Liver (tissue), 3 donors: ENCODE results near the gene RBBP5.

Source experiments
- CTCF ChIP-seq: fragments of 150-350 bp; IDR thresholded peaks from 2 replicates; pipeline ENCODE4 v1.5.1; 2017; ENCODE audit warnings: improper control_type of control experiment, low read depth, low read length; ENCODE audit not compliant: missing input control
- EGR1 ChIP-seq, 2 donors: IDR thresholded peaks; 2 replicates each; pipeline ENCODE4 v1.6.1; 2016 to 2018; ENCODE audit warnings: antibody characterized with exemption in 2 of 2, low read depth in 2 of 2
- HNF4G ChIP-seq: IDR thresholded peaks from 2 replicates; pipeline ENCODE4 v1.6.1; 2016; ENCODE audit warnings: antibody characterized with exemption
- JUND ChIP-seq, 2 donors: IDR thresholded peaks; 2 replicates each; pipeline ENCODE4 v1.6.1; 2016; ENCODE audit warnings: antibody characterized with exemption in 2 of 2
- MAX ChIP-seq: IDR thresholded peaks from 2 replicates; pipeline ENCODE4 v1.6.1; 2016; ENCODE audit warnings: antibody characterized with exemption
- RAD21 ChIP-seq, 2 donors: IDR thresholded peaks; 2 replicates each; pipeline ENCODE4 v1.6.1; 2016; ENCODE audit warnings: antibody characterized with exemption in 2 of 2, mild to moderate bottlenecking in 2 of 2
- REST ChIP-seq: IDR thresholded peaks from 2 replicates; pipeline ENCODE4 v1.6.1; 2016; ENCODE audit warnings: antibody characterized with exemption, mild to moderate bottlenecking
- TAF1 ChIP-seq: conservative IDR thresholded peaks from 2 replicates; pipeline ENCODE4 v1.6.1; 2016; ENCODE audit warnings: antibody characterized with exemption, mild to moderate bottlenecking
- donor health status: healthy.
- donor health status: healthy.

- TF ChIP-seq CTCF (no peak), JUND (IDR thresholded peaks at IDR 0.05) (no peak), EGR1 (IDR thresholded peaks at IDR 0.05; ENCODE audit: low read depth in 2 of 2) (no peak), REST (no peak), TAF1 (no peak), HNF4G (no peak), RAD21 (IDR thresholded peaks at IDR 0.05) (no peak), MAX (no peak)
Observed at GRCh38 chr1:205059660-205060059, 62.1 kb downstream of the RBBP5 start.
